ENCODE data around the gene STAT5A. TPM values are rescaled to one million over a fixed set of nuclear protein-coding genes. Genes with fewer than 3 reads are reported as not detected.

The STAT5A gene
- total RNA-seq, 3 donors from 2014 or later = 72.8 to 363 (median 78.9) TPM

DNA sequence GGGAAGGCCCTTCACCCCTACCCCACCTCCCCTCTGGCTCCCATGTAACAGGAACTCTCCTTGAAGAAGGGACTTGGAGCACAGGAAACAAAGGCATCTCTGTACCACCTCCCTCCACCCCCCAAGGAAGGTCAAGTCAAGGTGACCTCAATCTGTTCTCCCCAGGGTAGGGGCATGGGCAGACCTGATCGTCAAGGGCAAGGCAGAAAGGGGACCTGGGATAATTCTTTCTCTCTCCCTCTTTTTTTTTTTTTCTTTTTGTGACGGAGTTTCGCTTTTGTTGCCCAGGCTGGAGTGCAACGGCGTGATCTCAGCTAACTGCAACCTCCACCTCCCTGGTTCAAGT, 4.3 kb upstream of the STAT5A start:
- peaks cover 12 to 27% of the 10 kb centered on the region in 2 donors for H3K4me1 ChIP-seq
- no peak overlapping the region for H3K4me3 ChIP-seq
- TF ChIP-seq, protein P1, sequence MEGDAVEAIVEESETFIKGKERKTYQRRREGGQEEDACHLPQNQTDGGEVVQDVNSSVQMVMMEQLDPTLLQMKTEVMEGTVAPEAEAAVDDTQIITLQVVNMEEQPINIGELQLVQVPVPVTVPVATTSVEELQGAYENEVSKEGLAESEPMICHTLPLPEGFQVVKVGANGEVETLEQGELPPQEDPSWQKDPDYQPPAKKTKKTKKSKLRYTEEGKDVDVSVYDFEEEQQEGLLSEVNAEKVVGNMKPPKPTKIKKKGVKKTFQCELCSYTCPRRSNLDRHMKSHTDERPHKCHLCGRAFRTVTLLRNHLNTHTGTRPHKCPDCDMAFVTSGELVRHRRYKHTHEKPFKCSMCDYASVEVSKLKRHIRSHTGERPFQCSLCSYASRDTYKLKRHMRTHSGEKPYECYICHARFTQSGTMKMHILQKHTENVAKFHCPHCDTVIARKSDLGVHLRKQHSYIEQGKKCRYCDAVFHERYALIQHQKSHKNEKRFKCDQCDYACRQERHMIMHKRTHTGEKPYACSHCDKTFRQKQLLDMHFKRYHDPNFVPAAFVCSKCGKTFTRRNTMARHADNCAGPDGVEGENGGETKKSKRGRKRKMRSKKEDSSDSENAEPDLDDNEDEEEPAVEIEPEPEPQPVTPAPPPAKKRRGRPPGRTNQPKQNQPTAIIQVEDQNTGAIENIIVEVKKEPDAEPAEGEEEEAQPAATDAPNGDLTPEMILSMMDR (IDR thresholded peaks at IDR 0.05) = no peak
- no peak for TF ChIP-seq POLR2AphosphoS5 (IDR thresholded peaks at IDR 0.05)
- TF ChIP-seq POLR2A (IDR thresholded peaks at IDR 0.05) = no peak
- intact Hi-C loops (cut with DNase I; ENCODE audit: low total_unique reads) = no loop called here
- H3K27me3 ChIP-seq = no peaks in the 10 kb centered on the region
- no peaks in the 10 kb centered on the region for H3K9me3 ChIP-seq
- DNase-seq (ENCODE audit: low spot score in 2 of 2) = no peak
- peak overlapping the region; percentile 91 to 92 for H3K27ac ChIP-seq
- H3K36me3 ChIP-seq = no peaks in the 10 kb centered on the region

DNA sequence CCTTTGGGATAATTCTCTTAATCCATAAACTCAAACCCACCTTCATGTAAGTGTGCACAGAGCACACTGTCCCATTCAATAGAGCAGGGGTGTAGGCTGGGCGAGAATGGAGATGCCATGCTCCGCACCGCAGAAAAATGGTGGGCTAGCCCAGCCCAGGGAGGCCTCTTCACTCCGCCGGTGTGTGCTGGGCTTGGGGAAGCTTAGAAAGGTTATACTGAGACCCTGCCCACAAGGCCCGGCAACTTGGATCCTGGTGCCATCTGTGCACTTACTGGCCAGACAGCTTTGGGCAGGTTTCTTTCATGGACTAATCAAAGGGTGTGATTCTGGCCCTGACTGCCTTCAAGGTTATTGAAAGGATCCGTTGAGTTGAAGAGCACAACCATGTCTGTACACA, 3.7 kb upstream of the STAT5A start:
- peak in 1 of 2 donors; percentile 2 for DNase-seq (ENCODE audit: low spot score in 2 of 2)
- intact Hi-C loops (cut with DNase I; ENCODE audit: low total_unique reads) = no loop called here
- no peaks in the 10 kb centered on the region for H3K27me3 ChIP-seq
- no peaks in the 10 kb centered on the region for H3K9me3 ChIP-seq
- H3K36me3 ChIP-seq = no peaks in the 10 kb centered on the region
- H3K4me1 ChIP-seq = peaks cover 16 to 27% of the 10 kb centered on the region in 2 donors
- TF ChIP-seq POLR2A (IDR thresholded peaks at IDR 0.05) = no peak
- TF ChIP-seq POLR2AphosphoS5 (IDR thresholded peaks at IDR 0.05) = no peak
- TF ChIP-seq, protein P1 (IDR thresholded peaks at IDR 0.05) = no peak
- peak overlapping the region; percentile 91 to 92 for H3K27ac ChIP-seq
- no peak overlapping the region for H3K4me3 ChIP-seq

DNA sequence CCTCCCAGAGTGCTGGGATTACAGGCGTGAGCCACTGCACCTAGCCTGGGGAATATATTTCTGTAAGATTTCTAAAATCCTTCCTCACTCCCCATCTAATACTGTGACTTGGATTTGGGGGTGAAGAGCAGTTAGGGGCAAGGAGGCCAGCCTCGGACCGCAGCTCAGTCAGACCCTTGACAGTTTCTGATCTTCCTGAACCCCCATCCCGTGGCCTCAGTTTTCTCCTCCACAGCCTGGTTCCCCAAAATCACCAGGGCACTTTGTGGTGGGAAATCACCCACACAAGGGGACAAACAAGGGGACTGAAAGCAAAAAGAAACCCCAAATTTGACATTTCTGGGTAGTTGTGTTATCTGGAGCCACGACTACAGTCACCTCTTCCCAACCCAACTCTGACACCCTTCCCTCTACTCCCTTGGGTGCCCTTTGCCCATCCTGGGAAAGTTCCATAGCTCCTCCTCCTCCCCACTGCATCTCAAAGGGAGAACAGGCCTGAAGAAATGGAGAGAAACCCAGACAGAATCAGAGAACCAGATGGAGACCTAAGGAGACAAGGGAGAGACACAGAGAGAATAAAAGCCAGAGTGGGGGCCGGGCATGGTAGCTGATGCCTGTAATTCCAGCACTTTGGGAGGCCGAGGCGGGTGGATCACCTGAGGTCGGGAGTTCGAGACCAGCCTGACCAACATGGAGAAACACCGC, 2.8 kb upstream of the STAT5A start:
- intact Hi-C loops (cut with DNase I; ENCODE audit: low total_unique reads) = no loop called here
- TF ChIP-seq, protein P1 (IDR thresholded peaks at IDR 0.05) = no peak
- TF ChIP-seq POLR2AphosphoS5 (IDR thresholded peaks at IDR 0.05) (no peak), POLR2A (IDR thresholded peaks at IDR 0.05) (no peak)
- Histone ChIP-seq H3K27ac (peak overlapping the region; percentile 32 to 92), H3K36me3 (no peaks in the 10 kb centered on the region), H3K4me1 (peaks cover 18 to 27% of the 10 kb centered on the region in 2 donors), H3K9me3 (no peaks in the 10 kb centered on the region), H3K27me3 (no peaks in the 10 kb centered on the region), H3K4me3 (no peak overlapping the region)
- peak in 1 of 2 donors; percentile 13 for DNase-seq (ENCODE audit: low spot score in 2 of 2)

DNA sequence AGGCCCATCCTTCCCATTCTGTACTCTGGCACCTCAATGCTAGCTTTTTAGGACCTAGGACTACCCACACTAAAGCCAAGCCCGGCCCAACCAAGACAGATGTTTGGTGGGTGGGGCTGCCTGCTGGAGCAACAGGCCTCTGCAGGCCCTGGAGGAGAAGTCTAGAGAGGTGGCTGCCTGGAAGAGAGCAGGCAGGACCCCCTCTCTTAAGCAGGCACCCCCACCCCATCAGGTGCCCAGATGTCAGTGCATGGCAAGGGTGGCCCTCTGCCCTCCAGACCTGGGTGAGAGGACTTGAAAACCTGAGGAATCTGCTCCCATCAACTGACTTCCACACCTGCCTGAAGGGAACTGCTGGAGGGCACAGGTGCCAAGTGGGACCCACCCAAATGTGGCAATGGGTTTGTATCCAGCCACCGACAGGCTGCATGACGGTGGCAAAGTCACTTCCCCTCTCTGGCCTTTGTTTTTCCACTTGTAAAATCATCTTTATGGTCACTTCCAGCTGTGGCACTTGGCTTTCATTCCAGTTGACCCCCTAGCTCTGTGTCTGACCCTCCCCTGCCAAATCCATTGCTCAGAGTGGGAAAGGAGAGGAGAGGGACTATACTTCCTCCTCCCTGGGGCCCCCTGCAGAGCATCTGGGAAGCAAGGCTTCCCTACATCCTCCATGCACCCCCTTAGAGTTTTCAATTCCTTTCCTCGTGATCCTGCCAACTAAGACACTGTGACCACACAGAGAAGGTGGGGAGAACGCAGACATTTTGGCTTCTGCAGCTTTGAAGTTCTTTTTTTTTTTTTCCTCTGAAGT, 1.7 kb upstream of the STAT5A start:
- peak overlapping the region; percentile 91 to 92 for H3K27ac ChIP-seq
- DNase-seq (ENCODE audit: low spot score in 2 of 2) = peak in 1 of 2 donors; percentile 18
- no peaks in the 10 kb centered on the region for H3K9me3 ChIP-seq
- TF ChIP-seq POLR2AphosphoS5 (IDR thresholded peaks at IDR 0.05) (no peak), POLR2A (IDR thresholded peaks at IDR 0.05) (no peak)
- TF ChIP-seq, protein P1 (IDR thresholded peaks at IDR 0.05) = no peak
- H3K4me3 ChIP-seq = peak overlapping the region; percentile 75 to 91 (median 77)
- no peaks in the 10 kb centered on the region for H3K36me3 ChIP-seq
- peaks cover 18 to 27% of the 10 kb centered on the region in 2 donors for H3K4me1 ChIP-seq
- intact Hi-C loops (cut with DNase I; ENCODE audit: low total_unique reads) = no loop called here
- no peaks in the 10 kb centered on the region for H3K27me3 ChIP-seq

All from breast epithelium (tissue), 4 donors.